Naive thymus-derived CD4-positive, alpha-beta T cell (primary cell): Measurements from ENCODE around the gene FAM43B. TPM values are rescaled to one million over a fixed set of nuclear protein-coding genes. Genes with fewer than 3 reads are reported as not detected.

Experiments used
- ATAC-seq: fragments of 150-1000 bp; cut with Tn5 transposase; 2 replicates; pipeline ENCODE4 v1.10.0; 2021; ENCODE audit warnings: mild to moderate bottlenecking, moderate library complexity
- CTCF ChIA-PET: fragments of 350-600 bp; sonication (Branson Sonifier 250); formaldehyde crosslinking; loops from one replicate; lab custom pipeline; 2021; ENCODE audit warnings: antibody characterized with exemption; lab: Charles Lee
- POLR2A ChIA-PET: fragments of 350-600 bp; sonication (Branson Sonifier 250); formaldehyde crosslinking; loops from one replicate; lab custom pipeline; 2021; ENCODE audit warnings: antibody characterized with exemption, inconsistent platforms; lab: Charles Lee
- DNase-seq, 9 donors: peaks; one replicate each; pipeline versions ENCODE4 v3.0.0 to v3.0.0-alpha.2; 2020 to 2022; ENCODE audit warnings: mixed read lengths in 1 of 9
- H3K27ac ChIP-seq: one replicate; pipeline ENCODE4 v1.7.0; 2013; ENCODE audit warnings: mild to moderate bottlenecking, low read depth, low read length, moderate library complexity
- H3K27me3 ChIP-seq, 2 donors: one replicate each; pipeline ENCODE4 v1.7.0; 2013; ENCODE audit warnings: low read length in 2 of 2, mild to moderate bottlenecking in 2 of 2, moderate library complexity in 2 of 2; ENCODE audit not compliant: control insufficient read depth in 2 of 2, insufficient read depth in 2 of 2
- H3K36me3 ChIP-seq, 3 experiments: 1 replicate in 2 of 3; 2 replicates in 1 of 3; pipeline ENCODE4 v1.7.0; 2013; ENCODE audit warnings: low read length in 3 of 3, mild to moderate bottlenecking in 3 of 3, moderate library complexity in 1 of 3; ENCODE audit not compliant: insufficient read depth in 3 of 3, control insufficient read depth in 2 of 3
- H3K4me1 ChIP-seq, 2 donors: one replicate each; pipeline ENCODE4 v1.7.0; 2013; ENCODE audit warnings: low read length in 2 of 2, mild to moderate bottlenecking in 2 of 2, moderate library complexity in 1 of 2; ENCODE audit not compliant: control insufficient read depth in 2 of 2, insufficient read depth in 2 of 2
- H3K4me3 ChIP-seq: 2 replicates; pipeline ENCODE4 v1.7.0; 2013; ENCODE audit warnings: mild to moderate bottlenecking, low read length
- H3K9me3 ChIP-seq, 3 experiments: 1 replicate in 2 of 3; 2 replicates in 1 of 3; pipeline ENCODE4 v1.7.0; 2013; ENCODE audit warnings: low read length in 3 of 3; ENCODE audit not compliant: control insufficient read depth in 2 of 3
- H3K27ac Mint-ChIP-seq, 9 donors: one replicate each; pipeline ENCODE4 v1.8.0; 2020 to 2022; ENCODE audit warnings: mixed read lengths in 9 of 9, mild to moderate bottlenecking in 8 of 9, moderate library complexity in 5 of 9, inconsistent platforms in 2 of 9
- H3K27me3 Mint-ChIP-seq, 5 donors: one replicate each; pipeline ENCODE4 v1.8.0; 2021 to 2022; ENCODE audit warnings: mixed read lengths in 5 of 5, mild to moderate bottlenecking in 1 of 5
- H3K36me3 Mint-ChIP-seq, 5 donors: one replicate each; pipeline ENCODE4 v1.8.0; 2020 to 2022; ENCODE audit warnings: mixed read lengths in 5 of 5, mild to moderate bottlenecking in 3 of 5, inconsistent platforms in 1 of 5
- H3K4me1 Mint-ChIP-seq, 7 donors: one replicate each; pipeline ENCODE4 v1.8.0; 2020 to 2022; ENCODE audit warnings: mixed read lengths in 7 of 7, mild to moderate bottlenecking in 3 of 7, inconsistent platforms in 1 of 7
- H3K4me3 Mint-ChIP-seq, 10 donors: one replicate each; pipeline ENCODE4 v1.8.0; 2020 to 2022; ENCODE audit warnings: mild to moderate bottlenecking in 10 of 10, mixed read lengths in 10 of 10, moderate library complexity in 6 of 10, inconsistent platforms in 2 of 10
- H3K9me3 Mint-ChIP-seq, 11 donors: one replicate each; pipeline ENCODE4 v1.8.0; 2020 to 2022; ENCODE audit warnings: mixed read lengths in 11 of 11, mild to moderate bottlenecking in 4 of 11, inconsistent platforms in 1 of 11, moderate library complexity in 1 of 11
- intact Hi-C, 2 donors: fragments of 100-400 bp; cut with micrococcal nuclease; formaldehyde crosslinking; loops; one replicate each; pipeline ENCODE4 v1.15.1; 2023
- polyA plus RNA-seq, 2 donors: library from polyadenylated mRNA; unstranded; fragments of 300-500 nt; fragmentation: Illumina TruSeq; gene quantifications; one replicate each; pipeline ENCODE4 v1.2.3, GENCODE V29; 2021
- total RNA-seq, 6 experiments: library from RNA in 5 of 6; stranded (reverse) in 5 of 6; gene quantifications; 1 replicate in 5 of 6; 2 replicates in 1 of 6; pipeline ENCODE4 v1.2.3 and lab custom pipeline; 2021 to 2026

The FAM43B gene
- total and polyA plus RNA-seq, 7 experiments from 2014 or later: not detected

- DNase-seq (no peak), ATAC-seq (peak; percentile 48)
- no peak within 1 kb of the TSS for H3K27ac Mint-ChIP-seq
- H3K4me3 Mint-ChIP-seq: peak within 1 kb of the TSS in 1 of 10 donors; percentile 16
- peaks cover 42 to 63% (median 55%) of the 10 kb centered on the region in 5 donors for H3K27me3 Mint-ChIP-seq
- Histone ChIP-seq H3K4me3 (no peak within 1 kb of the TSS), H3K27me3 (peaks cover 0 to 8% of the 10 kb centered on the region in 2 donors), H3K4me1 (no peaks in the 10 kb centered on the region), H3K36me3 (no peaks in the 10 kb centered on the region), H3K27ac (no peak within 1 kb of the TSS), H3K9me3 (no peaks in the 10 kb centered on the region)
- POLR2A ChIA-PET: interaction anchor here (0.7 kb wide), 1 partner anchor 1887 kb away, joined by 3 read pairs; no protein-coding TSS in a partner anchor
- H3K36me3 Mint-ChIP-seq: peaks cover 0 to 5% (median 0%) of the 10 kb centered on the region in 5 donors
- H3K4me1 Mint-ChIP-seq: peaks cover 0 to 10% (median 4%) of the 10 kb centered on the region in 7 donors
- peaks cover 0 to 2% (median 0%) of the 10 kb centered on the region in 11 donors for H3K9me3 Mint-ChIP-seq
- intact Hi-C loops: no loop called here
- CTCF ChIA-PET: no interaction called here
Measured at GRCh38 chr1:20588634-20589225, 36.4 kb downstream of the FAM43B start, which contains the start of gene CDA. CDA (plus strand) TSS chr1:20589097; CDS start chr1:20589130, 33 bp downstream.

- Mint-ChIP-seq H3K27ac (no peak overlapping the region), H3K36me3 (peaks cover 0 to 5% (median 0%) of the 10 kb centered on the region in 5 donors), H3K4me1 (peaks cover 0 to 10% (median 4%) of the 10 kb centered on the region in 7 donors), H3K4me3 (peak overlapping the region in 1 of 10 donors; percentile 24), H3K9me3 (peaks cover 0 to 2% (median 0%) of the 10 kb centered on the region in 11 donors), H3K27me3 (peaks cover 41 to 61% (median 58%) of the 10 kb centered on the region in 5 donors)
- ATAC-seq (peak; percentile 55), DNase-seq (no peak)
- H3K4me3 ChIP-seq: no peak overlapping the region
- H3K36me3 ChIP-seq: no peaks in the 10 kb centered on the region
- no peaks in the 10 kb centered on the region for H3K9me3 ChIP-seq
- H3K27ac ChIP-seq: no peak overlapping the region
- POLR2A ChIA-PET: no interaction called here
- no peaks in the 10 kb centered on the region for H3K4me1 ChIP-seq
- H3K27me3 ChIP-seq: peaks cover 0 to 8% of the 10 kb centered on the region in 2 donors
- CTCF ChIA-PET: no interaction called here
- intact Hi-C loops: no loop called here
Measured at GRCh38 chr1:20589331-20590278, 37.2 kb downstream of the FAM43B start.

- Mint-ChIP-seq H3K36me3 (peaks cover 0 to 5% (median 0%) of the 10 kb centered on the region in 5 donors), H3K4me1 (peaks cover 0 to 10% (median 4%) of the 10 kb centered on the region in 7 donors), H3K27me3 (peaks cover 41 to 61% (median 53%) of the 10 kb centered on the region in 5 donors), H3K9me3 (peaks cover 0 to 2% (median 0%) of the 10 kb centered on the region in 11 donors), H3K27ac (no peak overlapping the region), H3K4me3 (peak overlapping the region in 1 of 10 donors; percentile 24)
- ChIA-PET POLR2A (no interaction called here), CTCF (no interaction called here)
- no peaks in the 10 kb centered on the region for H3K36me3 ChIP-seq
- DNase-seq (no peak), ATAC-seq (peak; percentile 74)
- H3K4me1 ChIP-seq: no peaks in the 10 kb centered on the region
- intact Hi-C loops: no loop called here
- H3K4me3 ChIP-seq: no peak overlapping the region
- no peaks in the 10 kb centered on the region for H3K9me3 ChIP-seq
- H3K27ac ChIP-seq: no peak overlapping the region
- H3K27me3 ChIP-seq: peaks cover 0 to 8% of the 10 kb centered on the region in 2 donors
Measured at GRCh38 chr1:20590306-20590777, 38.0 kb downstream of the FAM43B start.

GRCh38 chr1:20593756-20594155, 41.4 kb downstream of the FAM43B start:
- Mint-ChIP-seq H3K36me3 (peaks cover 0 to 5% (median 0%) of the 10 kb centered on the region in 5 donors), H3K4me1 (peaks cover 0 to 8% (median under 1%) of the 10 kb centered on the region in 7 donors), H3K27me3 (peaks cover 27 to 49% (median 38%) of the 10 kb centered on the region in 5 donors), H3K27ac (no peak overlapping the region), H3K4me3 (no peak overlapping the region), H3K9me3 (peaks cover 0 to 2% (median 0%) of the 10 kb centered on the region in 11 donors)
- ChIA-PET POLR2A (no interaction called here), CTCF (no interaction called here)
- no peaks in the 10 kb centered on the region for H3K9me3 ChIP-seq
- H3K36me3 ChIP-seq: no peaks in the 10 kb centered on the region
- H3K4me3 ChIP-seq: no peak overlapping the region
- H3K27me3 ChIP-seq: peaks cover 0 to 2% of the 10 kb centered on the region in 2 donors
- intact Hi-C loops: no loop called here
- ATAC-seq (no peak), DNase-seq (no peak)
- H3K4me1 ChIP-seq: no peaks in the 10 kb centered on the region
- H3K27ac ChIP-seq: no peak overlapping the region

- CTCF ChIA-PET: no interaction called here
- Histone ChIP-seq H3K9me3 (no peaks in the 10 kb centered on the region), H3K4me1 (no peaks in the 10 kb centered on the region), H3K4me3 (no peak overlapping the region), H3K27ac (no peak overlapping the region), H3K36me3 (no peaks in the 10 kb centered on the region), H3K27me3 (no peaks in the 10 kb centered on the region)
- intact Hi-C loops: no loop called here
- Mint-ChIP-seq H3K9me3 (peaks cover 0 to 2% (median 0%) of the 10 kb centered on the region in 11 donors), H3K4me1 (peaks cover 0 to 5% (median 0%) of the 10 kb centered on the region in 7 donors), H3K4me3 (no peak overlapping the region), H3K36me3 (peaks cover 0 to 5% (median 0%) of the 10 kb centered on the region in 5 donors), H3K27ac (no peak overlapping the region), H3K27me3 (peaks cover 19 to 44% (median 28%) of the 10 kb centered on the region in 5 donors)
- no peak for ATAC-seq
- POLR2A ChIA-PET: no interaction called here
- no peak for DNase-seq
Measured at GRCh38 chr1:20594746-20595145, 42.4 kb downstream of the FAM43B start.

- Mint-ChIP-seq H3K9me3 (peaks cover 0 to 2% (median 0%) of the 10 kb centered on the region in 11 donors), H3K27me3 (peaks cover 11 to 32% (median 17%) of the 10 kb centered on the region in 5 donors), H3K4me3 (no peak overlapping the region), H3K4me1 (peaks cover 0 to 2% (median 0%) of the 10 kb centered on the region in 7 donors), H3K36me3 (no peaks in the 10 kb centered on the region), H3K27ac (no peak overlapping the region)
- H3K27me3 ChIP-seq: no peaks in the 10 kb centered on the region
- H3K36me3 ChIP-seq: no peaks in the 10 kb centered on the region
- POLR2A ChIA-PET: no interaction called here
- H3K4me3 ChIP-seq: no peak overlapping the region
- CTCF ChIA-PET: no interaction called here
- ATAC-seq: no peak
- H3K9me3 ChIP-seq: no peaks in the 10 kb centered on the region
- no peaks in the 10 kb centered on the region for H3K4me1 ChIP-seq
- H3K27ac ChIP-seq: no peak overlapping the region
- no peak for DNase-seq
- intact Hi-C loops: no loop called here
Measured at GRCh38 chr1:20596106-20596505, 43.7 kb downstream of the FAM43B start.
